GM12892 (cell line): ENCODE data around the gene ACTR10.

Experiments used
- POLR2A ChIP-seq: IDR thresholded peaks from 2 replicates; pipeline ENCODE4 v1.6.1; 2011; ENCODE audit warnings: low read depth, low read length, control low read depth
- POLR2AphosphoS5 ChIP-seq: IDR thresholded peaks from 2 replicates; pipeline ENCODE4 v1.6.1; 2011; ENCODE audit warnings: low read depth, low read length, control low read depth
- TAF1 ChIP-seq: IDR thresholded peaks from 2 replicates; pipeline ENCODE4 v1.6.1; 2011; ENCODE audit warnings: low read depth, mild to moderate bottlenecking, control low read depth, low read length, borderline replicate concordance

DNA sequence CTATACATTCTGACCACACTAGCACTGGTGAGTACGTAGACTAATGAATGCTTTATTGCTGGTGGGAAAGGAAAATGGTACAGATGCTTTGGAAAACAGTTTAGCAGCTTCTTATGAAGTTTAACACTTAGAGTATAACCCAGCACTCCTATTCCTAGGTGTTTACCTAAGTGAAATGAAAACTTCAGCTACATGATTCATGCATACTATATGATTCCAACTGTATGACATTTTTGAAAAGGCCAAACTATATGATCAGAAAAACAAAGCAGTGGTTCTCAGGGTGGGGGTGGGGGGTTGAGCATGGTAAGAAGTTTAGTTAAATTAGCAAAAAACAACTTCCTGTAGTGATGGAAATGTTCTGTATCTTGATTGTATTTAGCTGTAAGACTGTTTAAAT, 76.3 kb downstream of the ACTR10 start:
- TF ChIP-seq POLR2AphosphoS5 (no peak), POLR2A (no peak), TAF1 (no peak)
